AG08396 (cell line): Measurements from ENCODE around the gene PPP1R7.

Source experiments
- DNase-seq: peaks from one replicate; pipeline ENCODE4 v3.0.0; 2012; ENCODE audit warnings: low spot score, mixed read lengths

Gene PPP1R7

DNA sequence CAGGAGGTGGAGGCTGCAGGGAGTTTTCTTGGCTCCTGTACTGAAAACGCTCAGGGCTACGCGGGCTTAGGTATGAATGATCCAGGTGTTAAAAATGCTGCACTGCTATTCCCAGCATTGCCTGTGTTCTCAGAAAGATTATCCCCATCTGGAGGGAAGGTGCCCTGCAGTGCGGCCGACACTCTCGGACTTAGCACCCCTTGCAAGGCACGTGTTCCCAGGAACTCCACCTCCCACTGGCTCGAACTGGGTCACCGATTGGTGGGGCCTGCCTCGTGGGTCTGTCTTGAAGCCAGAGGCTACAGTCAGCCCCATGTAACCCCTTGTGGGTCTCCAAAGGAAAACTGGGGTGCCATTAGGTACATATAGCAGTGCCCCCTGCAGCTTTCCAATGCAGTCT, 63.9 kb downstream of the PPP1R7 start:
- DNase-seq: no peak

- DNase-seq: no peak
Observed at GRCh38 chr2:241214766-241215165, 64.5 kb downstream of the PPP1R7 start.

- no peak for DNase-seq
Observed at GRCh38 chr2:241215421-241215820, 65.2 kb downstream of the PPP1R7 start.

DNA sequence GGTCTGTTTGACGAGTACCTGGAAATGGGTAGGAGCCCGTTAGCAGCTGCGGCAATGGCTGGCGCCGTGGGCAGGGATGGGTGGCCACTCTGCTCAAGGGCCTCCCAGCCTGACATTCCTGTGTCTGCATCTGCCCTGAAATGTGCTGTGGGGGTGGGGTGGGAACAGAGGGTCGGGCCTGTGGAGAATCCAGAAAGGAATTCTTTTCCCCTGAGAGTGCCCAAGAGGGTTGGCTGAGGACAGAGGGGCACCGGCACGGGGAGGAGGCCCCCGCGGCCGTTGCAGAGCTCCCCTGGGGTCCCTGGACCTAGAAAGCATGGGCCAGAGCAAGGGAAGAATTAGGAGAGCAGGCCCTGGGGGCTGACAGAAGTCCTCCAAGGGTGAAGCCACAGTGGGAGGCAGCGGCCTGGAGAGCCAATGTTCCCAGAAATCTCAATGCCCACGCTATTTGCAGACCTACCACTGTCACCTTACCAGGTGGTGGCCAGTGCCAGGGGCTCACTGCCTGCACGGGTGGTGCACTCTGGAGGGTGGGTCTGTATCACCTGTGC, 66.0 kb downstream of the PPP1R7 start:
- no peak for DNase-seq

GRCh38 chr2:241217320-241218031, 67.2 kb downstream of the PPP1R7 start:
- DNase-seq: peak; percentile 88

DNA sequence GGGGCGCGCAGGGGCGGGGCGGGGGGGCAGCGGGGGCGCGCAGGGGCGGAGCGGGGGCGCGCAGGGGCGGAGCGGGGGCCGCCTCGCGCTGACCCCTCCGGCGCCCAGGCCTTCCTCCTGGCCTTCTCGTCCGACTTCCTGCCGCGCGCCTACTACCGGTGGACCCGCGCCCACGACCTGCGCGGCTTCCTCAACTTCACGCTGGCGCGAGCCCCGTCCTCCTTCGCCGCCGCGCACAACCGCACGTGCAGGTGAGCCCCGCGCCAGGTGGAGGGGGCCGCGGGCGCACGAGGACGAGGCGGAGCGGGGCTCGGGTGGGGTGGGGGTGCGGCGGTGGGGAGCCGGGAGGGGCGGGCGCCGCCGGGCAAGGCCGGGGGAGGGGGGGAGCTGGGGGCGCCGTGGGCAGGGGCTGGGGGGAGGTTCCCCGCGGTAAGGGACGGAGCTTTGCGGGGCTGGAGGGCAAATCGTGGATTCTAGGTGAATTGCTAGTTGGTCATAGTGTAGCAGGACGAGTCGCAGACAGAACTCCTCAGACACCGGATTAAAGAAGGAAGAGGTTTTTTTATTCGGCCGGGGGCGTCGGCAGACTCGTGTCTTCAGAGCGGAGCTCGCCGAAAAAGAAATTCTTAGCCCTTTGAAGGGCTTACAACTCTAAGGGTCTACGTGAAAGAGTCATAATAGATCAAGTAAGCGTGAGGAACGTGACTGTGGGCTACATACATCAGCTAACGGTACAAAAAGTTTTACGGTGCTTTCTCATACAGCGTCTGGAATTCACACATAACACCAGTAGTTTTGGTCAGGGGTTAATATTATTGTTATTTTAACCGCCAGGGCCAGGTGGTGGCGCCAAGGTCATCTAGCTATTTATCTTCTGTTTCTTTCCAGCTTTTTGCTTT, 68.1 kb downstream of the PPP1R7 start:
- peak; percentile 63 for DNase-seq

DNA sequence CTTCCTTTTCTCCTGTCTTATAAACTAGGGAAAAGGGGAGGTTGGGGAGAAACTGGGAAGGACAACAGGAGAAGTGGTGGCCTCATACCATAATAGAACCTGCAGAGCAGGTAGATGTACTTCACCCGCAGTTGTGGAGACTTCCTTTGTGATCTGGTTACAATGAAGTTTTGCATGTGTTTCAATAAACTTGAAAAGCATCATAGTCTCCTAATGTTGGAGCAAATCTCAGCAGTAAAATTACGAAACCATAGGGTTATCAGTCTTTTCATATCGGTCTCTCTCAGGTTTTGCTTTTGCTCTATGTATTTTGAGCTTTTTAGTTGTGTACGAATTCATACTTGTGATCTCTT, 68.7 kb downstream of the PPP1R7 start:
- DNase-seq: no peak

DNA sequence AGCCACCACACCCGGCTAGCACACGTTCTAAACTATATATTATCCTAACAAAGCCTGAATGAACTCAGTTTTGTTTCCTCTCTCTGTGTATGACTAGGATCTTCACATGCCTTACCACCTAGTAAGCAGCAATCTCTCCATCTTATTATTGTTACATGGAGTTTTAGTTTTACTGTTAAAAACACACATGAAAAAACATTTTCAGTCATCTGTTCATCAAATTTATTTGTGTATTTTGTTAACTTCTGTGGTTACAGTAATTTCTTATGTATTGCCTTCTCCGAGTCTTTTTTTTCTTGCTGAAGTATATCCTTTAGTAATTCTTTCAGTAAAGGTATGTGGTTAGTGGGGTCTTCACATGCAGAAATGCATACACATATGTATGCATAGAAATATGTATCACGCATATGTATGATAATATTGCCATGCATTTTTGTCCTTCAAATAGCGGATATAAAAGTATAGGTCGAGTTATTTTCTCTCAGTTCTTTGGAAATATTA, 69.6 kb downstream of the PPP1R7 start:
- DNase-seq: no peak

DNA sequence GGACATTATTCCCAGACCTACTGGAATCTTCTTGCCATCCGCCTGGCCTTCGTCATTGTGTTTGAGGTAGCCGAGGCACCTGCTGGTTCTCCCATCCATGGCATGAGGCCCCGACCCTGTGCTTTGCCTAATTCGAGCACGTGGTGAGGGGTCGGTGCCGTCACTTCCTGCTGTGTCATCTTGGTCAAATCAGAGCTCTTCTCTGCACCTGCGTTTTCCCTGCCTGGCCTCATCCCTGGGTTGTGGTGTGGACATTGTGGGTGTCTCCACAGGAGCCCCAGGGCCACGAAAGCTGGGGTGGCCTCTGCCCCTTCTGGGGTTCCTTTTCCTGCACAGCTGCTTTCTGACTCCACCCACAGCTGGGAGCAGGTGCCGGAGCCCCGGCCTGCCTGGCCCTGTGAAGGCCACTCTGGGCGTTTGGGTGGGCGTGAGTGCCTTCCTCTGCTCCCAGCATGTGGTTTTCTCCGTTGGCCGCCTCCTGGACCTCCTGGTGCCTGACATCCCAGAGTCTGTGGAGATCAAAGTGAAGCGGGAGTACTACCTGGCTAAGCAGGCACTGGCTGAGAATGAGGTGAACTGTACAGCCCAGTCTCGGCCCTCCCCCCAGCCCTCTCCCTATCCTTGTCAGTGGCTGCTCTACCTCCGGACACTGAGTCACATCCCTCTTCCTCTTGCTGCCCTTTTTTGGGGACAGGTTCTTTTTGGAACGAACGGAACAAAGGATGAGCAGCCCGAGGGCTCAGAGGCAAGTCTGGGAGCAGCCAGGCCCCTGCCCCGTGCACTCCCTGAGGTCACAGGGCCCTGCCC, 73.1 kb downstream of the PPP1R7 start:
- no peak for DNase-seq

DNA sequence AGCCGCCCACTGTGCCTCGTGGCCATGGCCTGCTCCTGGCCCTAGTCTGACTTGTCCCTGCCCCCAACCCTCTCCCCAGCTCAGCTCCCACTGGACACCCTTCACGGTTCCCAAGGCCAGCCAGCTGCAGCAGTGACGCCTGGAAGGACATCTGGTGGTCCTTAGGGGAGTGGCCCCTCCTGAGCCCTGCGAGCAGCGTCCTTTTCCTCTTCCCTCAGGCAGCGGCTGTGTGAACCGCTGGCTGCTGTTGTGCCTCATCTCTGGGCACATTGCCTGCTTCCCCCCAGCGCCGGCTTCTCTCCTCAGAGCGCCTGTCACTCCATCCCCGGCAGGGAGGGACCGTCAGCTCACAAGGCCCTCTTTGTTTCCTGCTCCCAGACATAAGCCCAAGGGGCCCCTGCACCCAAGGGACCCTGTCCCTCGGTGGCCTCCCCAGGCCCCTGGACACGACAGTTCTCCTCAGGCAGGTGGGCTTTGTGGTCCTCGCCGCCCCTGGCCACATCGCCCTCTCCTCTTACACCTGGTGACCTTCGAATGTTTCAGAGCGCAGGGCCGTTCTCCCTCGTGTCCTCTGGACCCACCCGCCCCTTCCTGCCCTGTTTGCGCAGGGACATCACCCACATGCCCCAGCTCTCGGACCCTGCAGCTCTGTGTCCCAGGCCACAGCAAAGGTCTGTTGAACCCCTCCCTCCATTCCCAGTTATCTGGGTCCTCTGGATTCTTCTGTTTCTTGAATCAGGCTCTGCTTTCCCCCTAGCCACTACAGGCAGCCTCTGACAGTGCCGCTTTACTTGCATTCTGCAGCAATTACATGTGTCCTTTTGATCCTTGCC, 74.0 kb downstream of the PPP1R7 start:
- DNase-seq: peak; percentile 74

DNA sequence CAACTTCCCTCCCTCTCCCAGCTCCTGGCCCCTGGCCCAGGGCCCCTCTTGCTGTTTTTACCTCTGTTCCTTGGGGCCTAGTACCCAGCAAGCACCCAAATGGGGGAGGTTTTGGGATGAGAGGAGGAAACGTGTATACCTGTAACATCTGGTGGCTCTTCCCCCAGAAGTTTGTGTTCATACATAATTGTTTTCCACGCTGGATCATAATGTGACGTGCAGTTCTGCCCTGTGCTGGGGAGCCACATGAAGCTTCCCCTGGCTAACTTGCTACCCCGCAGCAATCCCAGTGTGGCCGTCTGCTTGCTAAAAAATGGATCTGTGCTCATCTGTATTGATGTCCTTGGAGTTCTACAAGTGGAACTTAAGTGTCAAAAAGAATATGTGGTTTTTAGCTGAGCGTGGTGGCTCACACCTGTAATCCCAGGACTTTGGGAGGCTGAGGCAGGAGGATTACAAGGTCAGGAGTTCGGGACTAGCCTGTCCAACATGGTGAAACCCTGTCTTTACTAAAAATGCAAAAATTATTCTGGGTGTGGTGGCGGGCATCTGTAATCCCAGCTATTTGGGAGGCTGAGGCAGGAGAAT, 74.7 kb downstream of the PPP1R7 start:
- no peak for DNase-seq

DNA sequence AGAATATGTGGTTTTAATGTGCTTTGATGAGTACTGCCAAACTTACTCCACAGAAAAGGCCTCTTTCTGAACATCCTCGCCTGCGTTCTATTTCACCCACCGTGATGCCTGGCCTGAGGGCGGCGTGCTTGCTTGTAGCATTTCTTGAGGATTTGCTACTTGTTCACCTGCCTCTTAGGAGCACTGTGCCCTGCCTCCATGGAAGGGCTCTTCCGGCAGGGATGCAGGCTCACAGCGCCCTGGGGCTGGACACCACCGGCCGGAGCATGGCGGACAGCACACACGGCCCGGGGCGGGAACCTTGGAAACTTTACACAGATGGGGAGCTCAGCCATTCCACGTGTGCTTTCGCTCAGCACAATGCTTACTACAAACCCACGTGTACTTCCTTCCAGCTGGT, 75.3 kb downstream of the PPP1R7 start:
- no peak for DNase-seq

DNA sequence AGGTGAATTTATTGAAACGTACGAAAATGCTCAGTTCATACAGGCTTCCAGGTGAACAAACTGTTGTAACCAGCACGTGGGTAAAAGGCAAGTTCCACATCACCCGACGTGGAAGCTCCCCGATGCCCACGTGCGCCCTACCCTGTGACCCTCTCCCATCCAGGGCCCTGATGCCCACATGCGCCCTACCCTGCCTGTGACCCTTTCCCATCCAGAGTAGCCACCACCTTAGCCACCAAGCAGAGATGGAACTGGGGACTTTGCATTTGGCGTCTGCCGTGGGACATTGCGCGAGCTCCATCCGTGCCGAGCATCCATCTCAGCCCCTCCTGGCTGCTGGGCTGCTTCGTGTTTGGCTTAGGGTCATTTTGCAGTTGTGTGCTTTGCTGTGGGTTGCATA, 75.7 kb downstream of the PPP1R7 start:
- no peak for DNase-seq

DNA sequence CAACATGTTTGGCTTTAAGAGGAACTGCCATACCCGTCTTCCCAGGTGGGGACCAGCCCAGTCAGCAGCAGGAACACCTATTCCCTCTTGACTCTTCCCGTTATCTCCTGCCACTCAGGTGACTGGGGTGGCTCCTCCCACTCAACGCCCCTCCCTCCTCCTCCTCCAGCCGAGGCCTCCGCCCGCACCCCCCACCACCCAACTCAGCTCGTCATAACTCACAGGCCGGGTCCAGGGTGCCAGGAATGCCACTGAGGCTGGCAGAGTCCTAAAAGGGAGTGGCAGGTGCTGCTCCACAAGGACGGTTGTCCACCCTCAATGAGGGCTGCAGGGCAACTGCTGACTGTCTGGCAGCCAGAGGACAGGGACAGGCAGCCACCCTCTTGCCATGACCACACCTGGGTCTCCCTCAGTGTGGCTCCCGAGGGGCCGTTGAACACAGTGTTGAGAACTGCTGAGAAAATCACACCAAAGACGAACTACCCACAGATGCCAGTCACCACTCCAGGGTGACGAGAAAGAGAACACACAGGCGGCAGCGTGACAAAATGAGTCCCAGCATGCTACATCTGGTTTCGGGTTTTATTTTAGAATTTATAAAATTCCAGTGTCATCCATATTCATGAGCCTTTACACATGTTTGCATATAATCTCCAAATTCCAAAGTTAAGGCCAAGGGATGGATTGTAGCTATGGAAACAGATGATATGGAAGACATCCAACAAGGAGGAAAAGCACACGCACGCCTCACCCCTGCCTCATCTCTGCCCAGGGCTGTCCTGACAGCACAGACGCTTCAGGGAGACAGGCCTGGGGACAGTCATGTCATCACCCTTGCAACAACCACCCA, 76.7 kb downstream of the PPP1R7 start:
- DNase-seq: no peak

DNA sequence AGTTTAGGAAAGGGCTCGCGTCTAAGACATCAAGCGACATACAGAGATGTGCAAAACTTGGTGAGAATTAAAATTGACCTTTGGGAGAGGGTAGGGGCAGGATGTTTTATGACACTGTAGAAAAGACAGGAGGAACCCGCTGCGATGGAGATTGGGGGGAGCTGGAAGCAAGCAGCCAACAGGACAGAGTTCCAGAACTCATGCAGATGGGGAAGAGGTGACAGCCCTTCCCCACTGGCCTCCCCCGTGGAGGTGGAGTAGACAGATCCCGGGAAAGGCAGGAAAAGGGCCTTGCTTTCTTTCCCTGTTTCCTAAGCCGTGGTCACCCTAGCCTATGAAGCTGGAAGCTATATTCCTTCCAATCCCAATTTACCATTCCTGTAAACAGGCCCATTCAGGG, 77.3 kb downstream of the PPP1R7 start:
- no peak for DNase-seq

GRCh38 chr2:241228081-241228859, 78.0 kb downstream of the PPP1R7 start:
- no peak for DNase-seq

GRCh38 chr2:241228860-241229516, 78.7 kb downstream of the PPP1R7 start:
- DNase-seq: no peak

- no peak for DNase-seq
Observed at GRCh38 chr2:241229563-241230401, 79.5 kb downstream of the PPP1R7 start.
